Natural killer cell (primary cell): ENCODE results near the gene SMAD2. TPM values are rescaled to one million over a fixed set of nuclear protein-coding genes. Genes with fewer than 3 reads are reported as not detected.

Source experiments
- ATAC-seq, 3 donors: fragments of 150-1000 bp in 2 of 3; fragments of 200-7000 bp in 1 of 3; cut with Tn5 transposase; 1 replicate in 1 of 3; 2 replicates in 2 of 3; pipeline ENCODE4 v1.10.0; 2021; ENCODE audit warnings: mild to moderate bottlenecking in 2 of 3, moderate library complexity in 2 of 3
- DNase-seq, 2 donors: peaks; one replicate each; pipeline versions ENCODE4 v3.0.0 to v3.0.0-alpha.2; 2013 to 2021; ENCODE audit warnings: mixed read lengths in 1 of 2
- H3K27ac ChIP-seq: one replicate; pipeline ENCODE4 v1.5.1; 2013; ENCODE audit warnings: mild to moderate bottlenecking, low read length
- H3K27me3 ChIP-seq: one replicate; pipeline ENCODE4 v1.6.1; 2013; ENCODE audit warnings: low read length; ENCODE audit not compliant: control insufficient read depth, insufficient read depth
- H3K36me3 ChIP-seq: one replicate; pipeline ENCODE4 v1.6.1; 2013; ENCODE audit warnings: low read length; ENCODE audit not compliant: control insufficient read depth, insufficient read depth
- H3K4me1 ChIP-seq: one replicate; pipeline ENCODE4 v1.6.1; 2013; ENCODE audit warnings: low read length; ENCODE audit not compliant: control insufficient read depth, insufficient read depth
- H3K4me3 ChIP-seq: one replicate; pipeline ENCODE4 v1.5.1; 2013; ENCODE audit warnings: low read length
- H3K9me3 ChIP-seq: one replicate; pipeline ENCODE4 v1.6.1; 2013; ENCODE audit warnings: low read length; ENCODE audit not compliant: control insufficient read depth, insufficient read depth
- H3K27ac Mint-ChIP-seq, 2 donors: one replicate each; pipeline ENCODE4 v1.8.0; 2022; ENCODE audit warnings: mild to moderate bottlenecking in 2 of 2, mixed read lengths in 2 of 2, moderate library complexity in 1 of 2
- H3K27me3 Mint-ChIP-seq, 2 donors: one replicate each; pipeline ENCODE4 v1.8.0; 2022; ENCODE audit warnings: low read depth in 2 of 2, mixed read lengths in 2 of 2
- H3K36me3 Mint-ChIP-seq: one replicate; pipeline ENCODE4 v1.8.0; 2022; ENCODE audit warnings: mixed read lengths
- H3K4me1 Mint-ChIP-seq, 2 donors: one replicate each; pipeline ENCODE4 v1.8.0; 2022; ENCODE audit warnings: mixed read lengths in 2 of 2
- H3K4me3 Mint-ChIP-seq: one replicate; pipeline ENCODE4 v1.8.0; 2022; ENCODE audit warnings: mild to moderate bottlenecking, moderate library complexity, mixed read lengths
- H3K9me3 Mint-ChIP-seq, 2 donors: one replicate each; pipeline ENCODE4 v1.8.0; 2022; ENCODE audit warnings: mixed read lengths in 2 of 2
- WGBS: methylation state at CpG from one replicate; pipeline ENCODE4 v1.1.7; 2013; ENCODE audit warnings: missing lambda C conversion rate; ENCODE audit not compliant: insufficient coverage; 5-methylcytosine and 5-hydroxymethylcytosine counted together
- intact Hi-C: fragments of 100-400 bp; cut with micrococcal nuclease; formaldehyde crosslinking; loops from one replicate; pipeline ENCODE4 v1.14.2; 2022
- total RNA-seq, 4 donors: library from RNA; stranded (reverse); fragments of 120-200 nt in 1 of 4; gene quantifications; one replicate each; pipeline versions ENCODE4 v1.2.3 to v1.2.4, GENCODE V29; 2013 to 2022
- TF ChIP-seq, protein P1 (sequence below): fragments of 200-600 bp; IDR thresholded peaks from one replicate; pipeline ENCODE4 v1.8.0; 2022; ENCODE audit warnings: antibody characterized with exemption

Gene SMAD2
- 100 to 1,000 TPM; 138 to 160 (median 148) TPM for total RNA-seq
- total RNA-seq (2013) = 198 TPM

DNA sequence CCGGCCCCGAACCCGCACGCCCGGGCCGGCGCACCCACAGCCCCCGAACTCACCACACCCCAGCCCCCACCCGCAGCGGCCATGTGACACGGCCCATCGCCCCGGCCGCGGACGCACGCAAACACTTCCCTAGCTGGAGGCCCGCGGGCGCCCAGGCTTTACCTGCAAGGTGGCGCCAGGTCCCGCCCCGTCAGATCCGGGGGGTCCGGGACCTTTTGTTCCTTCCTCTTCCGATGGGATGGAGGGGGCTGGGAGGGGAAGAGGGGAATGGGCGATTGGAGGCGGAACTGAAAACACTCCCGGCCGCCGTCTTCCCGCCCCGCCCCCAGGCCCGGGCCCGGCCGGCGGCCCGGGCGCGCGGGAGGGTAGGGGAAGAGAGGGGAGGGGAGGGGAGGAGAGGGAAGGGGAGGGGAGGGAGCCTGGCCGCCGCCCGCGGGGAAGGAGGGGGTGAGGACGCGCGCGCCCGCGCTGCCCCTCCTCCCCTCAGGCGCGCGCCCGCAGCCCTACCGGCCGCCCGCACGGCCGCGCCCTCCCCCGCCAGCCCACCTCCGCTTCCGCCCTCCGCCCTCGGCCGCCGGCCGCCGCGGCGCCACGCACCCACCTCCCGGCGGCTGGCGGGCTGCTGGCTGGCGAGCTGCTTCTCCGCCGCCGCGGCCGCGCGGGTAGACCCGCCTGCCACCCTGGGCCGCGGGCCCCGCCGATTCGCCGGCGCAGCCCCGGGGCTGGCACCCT lies at the start of gene SMAD2:
SMAD2 (minus strand) TSS at position 461 of the 732 bp plus-strand sequence. CDS start 33,903 bp downstream, outside the sequence.
- peaks cover 51 to 54% of the 10 kb centered on the region in 2 donors for H3K4me1 Mint-ChIP-seq
- under 1% methylated on average over 91 of the region's 93 CpGs for WGBS

DNA sequence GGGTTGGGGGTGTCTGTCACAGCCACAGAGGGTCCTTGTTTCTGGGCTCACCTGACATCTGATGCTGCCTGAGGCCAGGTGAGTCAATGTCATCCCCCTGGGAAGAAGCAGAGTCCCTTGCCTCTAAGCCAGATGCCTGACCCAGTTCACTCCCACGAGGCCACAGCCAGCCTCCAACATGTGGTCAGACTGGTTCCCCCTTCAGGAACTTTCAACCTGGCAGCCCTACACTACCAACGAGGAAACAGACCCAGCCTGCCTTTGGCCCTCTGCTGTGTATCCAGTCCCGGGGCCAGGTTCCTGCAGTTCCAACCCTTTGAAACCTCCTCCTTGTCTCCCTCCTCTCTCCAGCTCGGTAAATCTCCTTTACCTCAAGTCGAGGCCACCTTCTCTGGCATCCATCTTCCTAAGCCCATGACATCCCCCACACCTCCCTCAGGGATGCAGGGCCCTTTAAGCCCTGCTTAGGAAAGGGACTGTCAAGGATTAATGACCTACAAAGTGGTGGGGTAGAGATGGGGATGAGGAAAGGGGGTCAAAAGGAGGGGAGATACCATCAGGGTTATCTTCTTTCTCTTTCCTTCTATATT lies 49.2 kb upstream of the SMAD2 start:
- Mint-ChIP-seq H3K9me3 (no peaks in the 10 kb centered on the region), H3K4me3 (no peak overlapping the region), H3K27ac (no peak overlapping the region), H3K36me3 (no peaks in the 10 kb centered on the region), H3K4me1 (no peaks in the 10 kb centered on the region), H3K27me3 (no peaks in the 10 kb centered on the region)
- H3K4me1 ChIP-seq = no peaks in the 10 kb centered on the region
- intact Hi-C loops = no loop called here
- H3K27ac ChIP-seq = no peak overlapping the region
- H3K9me3 ChIP-seq = no peaks in the 10 kb centered on the region
- H3K36me3 ChIP-seq = no peaks in the 10 kb centered on the region
- ATAC-seq = no peak
- no peak overlapping the region for H3K4me3 ChIP-seq
- no peaks in the 10 kb centered on the region for H3K27me3 ChIP-seq
- TF ChIP-seq, protein P1, sequence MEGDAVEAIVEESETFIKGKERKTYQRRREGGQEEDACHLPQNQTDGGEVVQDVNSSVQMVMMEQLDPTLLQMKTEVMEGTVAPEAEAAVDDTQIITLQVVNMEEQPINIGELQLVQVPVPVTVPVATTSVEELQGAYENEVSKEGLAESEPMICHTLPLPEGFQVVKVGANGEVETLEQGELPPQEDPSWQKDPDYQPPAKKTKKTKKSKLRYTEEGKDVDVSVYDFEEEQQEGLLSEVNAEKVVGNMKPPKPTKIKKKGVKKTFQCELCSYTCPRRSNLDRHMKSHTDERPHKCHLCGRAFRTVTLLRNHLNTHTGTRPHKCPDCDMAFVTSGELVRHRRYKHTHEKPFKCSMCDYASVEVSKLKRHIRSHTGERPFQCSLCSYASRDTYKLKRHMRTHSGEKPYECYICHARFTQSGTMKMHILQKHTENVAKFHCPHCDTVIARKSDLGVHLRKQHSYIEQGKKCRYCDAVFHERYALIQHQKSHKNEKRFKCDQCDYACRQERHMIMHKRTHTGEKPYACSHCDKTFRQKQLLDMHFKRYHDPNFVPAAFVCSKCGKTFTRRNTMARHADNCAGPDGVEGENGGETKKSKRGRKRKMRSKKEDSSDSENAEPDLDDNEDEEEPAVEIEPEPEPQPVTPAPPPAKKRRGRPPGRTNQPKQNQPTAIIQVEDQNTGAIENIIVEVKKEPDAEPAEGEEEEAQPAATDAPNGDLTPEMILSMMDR = no peak
- DNase-seq = no peak
- 55% methylated on average over 5 of the region's 5 CpGs for WGBS

More for the DNA sequence above, at the start of gene SMAD2:
- peaks cover 0 to 3% of the 10 kb centered on the region in 2 donors for H3K27me3 Mint-ChIP-seq
- intact Hi-C loops = no loop called here
- DNase-seq = peak; percentile 65 to 94
- no peaks in the 10 kb centered on the region for H3K36me3 Mint-ChIP-seq
- Histone ChIP-seq H3K9me3 (no peaks in the 10 kb centered on the region), H3K4me3 (peak within 1 kb of the TSS; percentile 83), H3K36me3 (no peaks in the 10 kb centered on the region), H3K4me1 (peaks cover 6% of the 10 kb centered on the region), H3K27ac (peak within 1 kb of the TSS; percentile 88), H3K27me3 (no peaks in the 10 kb centered on the region)
- ATAC-seq = peak; percentile 70 to 87 (median 78)
- no peaks in the 10 kb centered on the region for H3K9me3 Mint-ChIP-seq
- H3K4me3 Mint-ChIP-seq = peak within 1 kb of the TSS; percentile 94
- TF ChIP-seq, protein P1 = no peak
- H3K27ac Mint-ChIP-seq = peak within 1 kb of the TSS; percentile 87 to 94

DNA sequence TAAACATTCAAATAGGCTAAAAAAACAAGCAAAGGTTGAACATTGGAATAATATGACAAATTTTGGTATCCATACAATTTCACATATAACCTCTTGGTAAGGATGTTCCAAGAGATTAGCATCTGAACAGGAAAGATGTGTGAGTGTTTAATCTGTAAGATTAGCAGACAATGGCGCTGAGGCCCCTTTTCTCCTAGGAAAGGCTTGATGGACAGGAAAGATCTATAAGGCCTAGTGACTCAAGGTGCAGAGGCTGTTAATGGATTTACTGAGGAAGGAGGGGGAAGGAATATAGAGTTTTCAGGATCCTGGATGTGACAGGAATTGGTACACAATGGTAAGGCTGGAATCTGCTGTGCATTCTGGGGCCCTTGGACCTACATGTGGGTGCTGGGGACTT lies 48.1 kb upstream of the SMAD2 start:
- Histone ChIP-seq H3K36me3 (no peaks in the 10 kb centered on the region), H3K9me3 (no peaks in the 10 kb centered on the region), H3K4me1 (no peaks in the 10 kb centered on the region), H3K4me3 (no peak overlapping the region), H3K27ac (no peak overlapping the region), H3K27me3 (no peaks in the 10 kb centered on the region)
- H3K36me3 Mint-ChIP-seq = no peaks in the 10 kb centered on the region
- DNase-seq (no peak), ATAC-seq (no peak)
- no peak overlapping the region for H3K4me3 Mint-ChIP-seq
- TF ChIP-seq, protein P1 = no peak
- peaks cover 6 to 9% of the 10 kb centered on the region in 2 donors for H3K27me3 Mint-ChIP-seq
- intact Hi-C loops = no loop called here
- no peak overlapping the region for H3K27ac Mint-ChIP-seq
- 85% methylated on average over 1 of the region's 1 CpG for WGBS
- H3K4me1 Mint-ChIP-seq = no peaks in the 10 kb centered on the region
- no peaks in the 10 kb centered on the region for H3K9me3 Mint-ChIP-seq
